HepG2 (cell line): ENCODE results near the gene PEX10. TPM values are rescaled to one million over a fixed set of nuclear protein-coding genes. Genes with fewer than 3 reads are reported as not detected.

Source experiments
- CENPT ChIP-seq: sonication (generic); formaldehyde crosslinking; IDR thresholded peaks from 2 replicates; pipeline ENCODE4 v1.8.0; 2022; ENCODE audit warnings: low read depth, mild to moderate bottlenecking, moderate library complexity, missing genetic modification reagents
- CREM ChIP-seq, 2 experiments: sonication (generic) in 1 of 2; formaldehyde crosslinking in 1 of 2; IDR thresholded peaks; 2 replicates each; pipeline versions ENCODE4 v1.4.0 to v1.6.1; 2016 to 2020; ENCODE audit warnings: antibody characterized with exemption in 1 of 2, mild to moderate bottlenecking in 1 of 2, missing genetic modification reagents in 1 of 2
- HOXA5 ChIP-seq: sonication (generic); formaldehyde crosslinking; IDR thresholded peaks from 2 replicates; pipeline ENCODE4 v1.4.0; 2020; ENCODE audit warnings: missing genetic modification reagents
- KDM5B ChIP-seq: sonication (generic); formaldehyde crosslinking; IDR thresholded peaks from 2 replicates; pipeline ENCODE4 v1.4.0; 2020; ENCODE audit warnings: missing genetic modification reagents, mild to moderate bottlenecking, borderline replicate concordance
- KLF15 ChIP-seq: sonication (generic); formaldehyde crosslinking; IDR thresholded peaks from 2 replicates; pipeline ENCODE4 v1.8.1; 2023; ENCODE audit warnings: borderline replicate concordance, mild to moderate bottlenecking, inconsistent platforms, missing genetic modification reagents, mixed read lengths
- MBNL3 ChIP-seq: fragments of 250-450 bp; sonication (Bioruptor Pico); conservative IDR thresholded peaks from 2 replicates; pipeline ENCODE4 v1.8.0; 2022; ENCODE audit warnings: mild to moderate bottlenecking, inconsistent platforms
- PHB2 ChIP-seq: fragments of 450-650 bp; IDR thresholded peaks from 2 replicates; pipeline ENCODE4 v1.6.1; 2018; ENCODE audit not compliant: partially characterized antibody
- POLR2A ChIP-seq, 2 experiments: IDR thresholded peaks; 2 replicates each; pipeline ENCODE4 v1.6.1; 2011; ENCODE audit warnings: low read depth in 2 of 2, low read length in 2 of 2, mild to moderate bottlenecking in 1 of 2, moderate library complexity in 1 of 2; ENCODE audit not compliant: insufficient read depth in 1 of 2
- RAD51 ChIP-seq: fragments of 450-650 bp; IDR thresholded peaks from 2 replicates; pipeline ENCODE4 v1.6.1; 2016; ENCODE audit warnings: borderline replicate concordance
- REPIN1 ChIP-seq: sonication (generic); formaldehyde crosslinking; IDR thresholded peaks from 2 replicates; pipeline ENCODE4 v1.8.0; 2022; ENCODE audit warnings: missing genetic modification reagents, low read depth, mild to moderate bottlenecking, borderline replicate concordance
- RXRA ChIP-seq: sonication (generic); formaldehyde crosslinking; IDR thresholded peaks from 2 replicates; pipeline ENCODE4 v1.5.1; 2020; ENCODE audit warnings: missing genetic modification reagents
- RXRB ChIP-seq: IDR thresholded peaks from 2 replicates; pipeline ENCODE4 v1.6.1; 2016; ENCODE audit warnings: borderline replicate concordance, missing genetic modification reagents, missing compliant biosample characterization
- SMAD9 ChIP-seq: sonication (generic); formaldehyde crosslinking; IDR thresholded peaks from 2 replicates; pipeline ENCODE4 v1.5.1; 2020; ENCODE audit warnings: mild to moderate bottlenecking, missing genetic modification reagents
- SSRP1 ChIP-seq: IDR thresholded peaks from 2 replicates; pipeline ENCODE4 v1.6.1; 2016; ENCODE audit warnings: control low read depth
- TBL1XR1 ChIP-seq: fragments of 150-350 bp; IDR thresholded peaks from 2 replicates; pipeline ENCODE4 v1.6.1; 2014; ENCODE audit warnings: borderline replicate concordance, low read length; ENCODE audit not compliant: partially characterized antibody
- THAP11 ChIP-seq: IDR thresholded peaks from 2 replicates; pipeline ENCODE4 v1.6.1; 2016; ENCODE audit warnings: missing biosample characterization, missing genetic modification reagents
- ZBTB7B ChIP-seq: sonication (generic); formaldehyde crosslinking; IDR thresholded peaks from 2 replicates; pipeline ENCODE4 v1.4.0; 2020; ENCODE audit warnings: missing genetic modification reagents
- ZNF232 ChIP-seq: sonication (generic); formaldehyde crosslinking; IDR thresholded peaks from 2 replicates; pipeline ENCODE4 v1.4.0; 2020; ENCODE audit warnings: missing genetic modification reagents, borderline replicate concordance
- ZNF296 ChIP-seq: sonication (generic); formaldehyde crosslinking; conservative IDR thresholded peaks from 2 replicates; pipeline ENCODE4 v1.5.0; 2020; ENCODE audit warnings: mild to moderate bottlenecking, missing genetic modification reagents
- ZNF33A ChIP-seq: sonication (generic); formaldehyde crosslinking; IDR thresholded peaks from 2 replicates; pipeline ENCODE4 v1.5.1; 2020; ENCODE audit warnings: missing genetic modification reagents, mild to moderate bottlenecking, moderate library complexity, borderline replicate concordance
- ZNF724P ChIP-seq: sonication (generic); formaldehyde crosslinking; IDR thresholded peaks from 2 replicates; pipeline ENCODE4 v1.8.0; 2022; ENCODE audit warnings: missing genetic modification reagents, borderline replicate concordance
- ZNF841 ChIP-seq: sonication (generic); formaldehyde crosslinking; IDR thresholded peaks from 2 replicates; pipeline ENCODE4 v1.8.1; 2023; ENCODE audit warnings: missing genetic modification reagents, borderline replicate concordance
- polyA plus RNA-seq, 8 experiments: library from polyadenylated mRNA; depleted of rRNA in 3 of 8; stranded (reverse) in 7 of 8; unstranded in 1 of 8; fragments of >200 nt; fragmentation: Illumina TruSeq in 4 of 8; extraction: Trizol in 4 of 8; gene quantifications; 2 replicates each; pipeline versions ENCODE4 v1.2.1 to v1.2.3, GENCODE V29; 2011 to 2016; ENCODE audit warnings: low read depth in 4 of 8, missing spikeins in 1 of 8, mixed read lengths in 1 of 8; ENCODE audit not compliant: insufficient read depth in 1 of 8
- total RNA-seq, 5 experiments: library from RNA; depleted of rRNA; stranded (reverse); fragments of >200 nt; fragmentation: Illumina TruSeq; extraction: Trizol; gene quantifications; 2 replicates each; pipeline ENCODE4 v1.2.3, GENCODE V29; 2016; ENCODE audit warnings: low read depth in 1 of 5
- TF ChIP-seq, protein P1 (sequence below): sonication (generic); formaldehyde crosslinking; IDR thresholded peaks from 2 replicates; pipeline ENCODE4 v1.9.0; 2021; ENCODE audit warnings: missing genetic modification reagents, borderline replicate concordance
- TF ChIP-seq, protein P2 (sequence below): sonication (generic); formaldehyde crosslinking; IDR thresholded peaks from 2 replicates; pipeline ENCODE4 v1.5.1; 2020; ENCODE audit warnings: mild to moderate bottlenecking, missing genetic modification reagents, borderline replicate concordance
- TF ChIP-seq, protein P3 (sequence below): sonication (generic); formaldehyde crosslinking; IDR thresholded peaks from 2 replicates; pipeline ENCODE4 v1.5.0; 2020; ENCODE audit warnings: mild to moderate bottlenecking, low read depth, missing genetic modification reagents, borderline replicate concordance

PEX10 gene
- total and polyA plus RNA-seq, 2 of the 13 experiments (the other 11 are each of a cell fraction or from before 2014, with no cell fraction given): 16.1 to 39.6 TPM

DNA sequence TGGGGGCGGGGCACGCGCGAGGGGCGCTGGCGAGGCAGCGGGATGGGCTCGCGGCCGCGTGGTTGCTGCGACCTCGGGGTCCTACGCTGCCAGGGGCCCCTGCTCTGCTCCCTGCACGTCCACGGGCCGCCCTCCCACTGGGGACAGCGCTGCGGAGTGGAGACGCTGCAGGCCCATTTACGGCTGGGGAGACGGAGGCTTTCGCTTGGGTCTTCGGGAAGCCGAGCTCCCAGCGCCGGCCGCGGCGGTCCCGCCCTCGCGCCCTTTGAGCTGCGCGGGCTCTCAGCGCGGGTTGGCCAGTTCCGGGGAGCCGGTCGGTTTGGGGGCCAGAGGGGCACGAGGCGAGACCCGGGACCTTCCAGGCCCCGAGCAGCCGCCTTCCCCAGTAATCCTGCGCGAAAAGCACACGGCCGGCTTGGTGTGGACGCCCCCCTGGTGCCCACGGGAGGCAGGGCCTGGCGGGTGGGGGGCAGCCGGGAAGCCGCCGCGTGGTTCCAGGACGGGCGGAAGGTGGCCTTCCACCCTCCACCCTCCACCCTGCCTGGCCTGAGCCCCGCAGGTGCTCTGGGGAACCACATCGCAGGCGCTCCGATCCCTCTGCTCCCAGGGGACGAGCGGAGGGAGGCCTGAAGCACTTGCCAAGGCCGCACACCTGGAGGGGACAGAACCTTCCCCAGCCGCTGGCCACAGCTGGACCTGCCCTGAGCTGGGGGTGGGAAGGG, 570 bp upstream of the PEX10 start (continued):
- TF ChIP-seq, protein P1, sequence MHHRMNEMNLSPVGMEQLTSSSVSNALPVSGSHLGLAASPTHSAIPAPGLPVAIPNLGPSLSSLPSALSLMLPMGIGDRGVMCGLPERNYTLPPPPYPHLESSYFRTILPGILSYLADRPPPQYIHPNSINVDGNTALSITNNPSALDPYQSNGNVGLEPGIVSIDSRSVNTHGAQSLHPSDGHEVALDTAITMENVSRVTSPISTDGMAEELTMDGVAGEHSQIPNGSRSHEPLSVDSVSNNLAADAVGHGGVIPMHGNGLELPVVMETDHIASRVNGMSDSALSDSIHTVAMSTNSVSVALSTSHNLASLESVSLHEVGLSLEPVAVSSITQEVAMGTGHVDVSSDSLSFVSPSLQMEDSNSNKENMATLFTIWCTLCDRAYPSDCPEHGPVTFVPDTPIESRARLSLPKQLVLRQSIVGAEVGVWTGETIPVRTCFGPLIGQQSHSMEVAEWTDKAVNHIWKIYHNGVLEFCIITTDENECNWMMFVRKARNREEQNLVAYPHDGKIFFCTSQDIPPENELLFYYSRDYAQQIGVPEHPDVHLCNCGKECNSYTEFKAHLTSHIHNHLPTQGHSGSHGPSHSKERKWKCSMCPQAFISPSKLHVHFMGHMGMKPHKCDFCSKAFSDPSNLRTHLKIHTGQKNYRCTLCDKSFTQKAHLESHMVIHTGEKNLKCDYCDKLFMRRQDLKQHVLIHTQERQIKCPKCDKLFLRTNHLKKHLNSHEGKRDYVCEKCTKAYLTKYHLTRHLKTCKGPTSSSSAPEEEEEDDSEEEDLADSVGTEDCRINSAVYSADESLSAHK (CRISPR knock-in tag): no peak
- TF ChIP-seq CENPT: peak; percentile 21; the same call in 1 of the 2 replicates
- TF ChIP-seq PHB2: no peak
- TF ChIP-seq RXRA: peak; percentile 11; the same call in 1 of the 2 replicates
- TF ChIP-seq ZNF724P (CRISPR knock-in tag): peak; percentile 72
- TF ChIP-seq, protein P2, sequence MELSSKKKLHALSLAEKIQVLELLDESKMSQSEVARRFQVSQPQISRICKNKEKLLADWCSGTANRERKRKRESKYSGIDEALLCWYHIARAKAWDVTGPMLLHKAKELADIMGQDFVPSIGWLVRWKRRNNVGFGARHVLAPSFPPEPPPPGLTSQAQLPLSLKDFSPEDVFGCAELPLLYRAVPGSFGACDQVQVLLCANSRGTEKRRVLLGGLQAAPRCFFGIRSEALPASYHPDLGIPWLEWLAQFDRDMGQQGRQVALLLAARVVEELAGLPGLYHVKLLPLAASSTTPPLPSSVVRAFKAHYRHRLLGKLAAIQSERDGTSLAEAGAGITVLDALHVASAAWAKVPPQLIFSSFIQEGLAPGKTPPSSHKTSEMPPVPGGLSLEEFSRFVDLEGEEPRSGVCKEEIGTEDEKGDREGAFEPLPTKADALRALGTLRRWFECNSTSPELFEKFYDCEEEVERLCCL: peak; percentile 14; the same call in 1 of the 2 replicates
- TF ChIP-seq HOXA5 (CRISPR knock-in tag): peak; percentile 29; the same call in 1 of the 2 replicates
- peak; percentile 16; the same call in 1 of the 2 replicates for TF ChIP-seq KLF15 (CRISPR knock-in tag)
- TF ChIP-seq ZNF296 (CRISPR knock-in tag): peak; percentile 69
- no peak for TF ChIP-seq MBNL3 (CRISPR knock-in tag)
- TF ChIP-seq, protein P3, sequence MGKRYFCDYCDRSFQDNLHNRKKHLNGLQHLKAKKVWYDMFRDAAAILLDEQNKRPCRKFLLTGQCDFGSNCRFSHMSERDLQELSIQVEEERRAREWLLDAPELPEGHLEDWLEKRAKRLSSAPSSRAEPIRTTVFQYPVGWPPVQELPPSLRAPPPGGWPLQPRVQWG: no peak
- TF ChIP-seq CREM (IDR thresholded peaks at IDR 0.05): no peak
- TF ChIP-seq CREM (CRISPR knock-in tag; IDR thresholded peaks at IDR 0.05): no peak
- no peak; the same call in 1 of the 2 replicates for TF ChIP-seq RXRB (CRISPR knock-in tag)
- no peak for TF ChIP-seq SSRP1 (CRISPR knock-in tag)
- no peak for TF ChIP-seq TBL1XR1
- no peak for TF ChIP-seq RAD51
- peak; percentile 81 for TF ChIP-seq REPIN1
- no peak; the same call in 1 of the 2 replicates for TF ChIP-seq ZNF841
- no peak for TF ChIP-seq THAP11 (CRISPR knock-in tag)
- TF ChIP-seq ZNF33A (CRISPR knock-in tag): no peak
- peak; percentile 20; the same call in 1 of the 2 replicates for TF ChIP-seq ZBTB7B (CRISPR knock-in tag)
- 0 out of 2 replicates have a peak, but pooled peaks have one; percentile 90 for TF ChIP-seq SMAD9 (CRISPR knock-in tag)
- peak in 1 of 2 experiments; percentile 65; a peak in 2 of 4 replicates for TF ChIP-seq POLR2A (IDR thresholded peaks at IDR 0.05; ENCODE audit: insufficient read depth in 1 of 2, low read depth in 2 of 2, low read length in 2 of 2)
- peak; percentile 90 for TF ChIP-seq ZNF232 (CRISPR knock-in tag)
- TF ChIP-seq KDM5B (CRISPR knock-in tag): peak; percentile 76; the same call in 1 of the 2 replicates
